Stimulated activated CD8-positive, alpha-beta memory T cell treated with anti-CD3 and anti-CD28 coated beads, Interleukin-12 subunit alpha, Interleukin-12 subunit beta, amount 100 ng/mL, for 4 hours (primary cell): ENCODE results near the gene DNAJC6.
"Not testable (repeated sequence)": the region's sequence is repeated elsewhere in the genome, so short reads cannot be mapped to it uniquely, and the experiment has no call there.

Experiments used
- DNase-seq: peaks from one replicate; pipeline ENCODE4 v3.0.0-alpha.2; 2020; ENCODE audit warnings: low read depth

Gene DNAJC6

GRCh38 chr1:65431111-65431705 is 121.9 kb downstream of the DNAJC6 start:
- DNase-seq: no peak

- DNase-seq: no peak
These were observed 123.6 kb downstream of the DNAJC6 start for GRCh38 chr1:65432918-65433317.

- DNase-seq: no peak
These were observed 124.9 kb downstream of the DNAJC6 start for GRCh38 chr1:65434255-65434654.

- DNase-seq: no peak
These were observed 125.4 kb downstream of the DNAJC6 start for GRCh38 chr1:65434760-65435159.

- no peak for DNase-seq
These were observed 126.6 kb downstream of the DNAJC6 start for GRCh38 chr1:65435987-65436386.

GRCh38 chr1:65437616-65438015 is 128.3 kb downstream of the DNAJC6 start:
- DNase-seq: no peak

- DNase-seq: no peak
These were observed 131.1 kb downstream of the DNAJC6 start for GRCh38 chr1:65440322-65440900.

- DNase-seq: no peak
These were observed 131.6 kb downstream of the DNAJC6 start for GRCh38 chr1:65440915-65441314.

- DNase-seq: no peak
These were observed 132.1 kb downstream of the DNAJC6 start for GRCh38 chr1:65441464-65441863.

GRCh38 chr1:65442442-65442841 is 133.1 kb downstream of the DNAJC6 start:
- DNase-seq: no peak

- DNase-seq: no peak
These were observed 134.3 kb downstream of the DNAJC6 start for GRCh38 chr1:65443647-65444046.

GRCh38 chr1:65444128-65444640 is 134.8 kb downstream of the DNAJC6 start:
- no peak for DNase-seq

GRCh38 chr1:65445837-65446236 is 136.5 kb downstream of the DNAJC6 start:
- no peak for DNase-seq

GRCh38 chr1:65449214-65449823 is 140.0 kb downstream of the DNAJC6 start:
- no peak for DNase-seq

- DNase-seq: not testable (repeated sequence)
These were observed 146.3 kb downstream of the DNAJC6 start for GRCh38 chr1:65455678-65456077.

GRCh38 chr1:65456481-65456880 is 147.1 kb downstream of the DNAJC6 start:
- no peak for DNase-seq

GRCh38 chr1:65457868-65458267 is 148.5 kb downstream of the DNAJC6 start:
- no peak for DNase-seq

GRCh38 chr1:65458730-65459396 is 149.5 kb downstream of the DNAJC6 start:
- DNase-seq: no peak

- DNase-seq: no peak
These were observed 150.0 kb downstream of the DNAJC6 start for GRCh38 chr1:65459397-65459768.
